GM23338 (cell line): Measurements from ENCODE around the gene EXOC6. TPM values are rescaled to one million over a fixed set of nuclear protein-coding genes. Genes with fewer than 3 reads are reported as not detected.

ENCODE experiments used
- ATAC-seq: fragments of 200-7000 bp; cut with Tn5 transposase; 3 replicates; pipeline ENCODE4 v1.9.1; 2020
- DNase-seq: peaks from one replicate; pipeline ENCODE4 v3.0.0-alpha.2; 2015; ENCODE audit warnings: low spot score
- H2AFZ ChIP-seq: fragments of 200-600 bp; sonication (generic); 2 replicates; pipeline ENCODE4 v1.8.0; 2016; ENCODE audit warnings: antibody characterized with exemption, mild to moderate bottlenecking, moderate library complexity
- H3F3A ChIP-seq: fragments of 200-600 bp; sonication (generic); replicated peaks from 2 replicates; pipeline ENCODE4 v1.8.0; 2017; ENCODE audit warnings: antibody characterized with exemption, mixed run types, low read depth
- H3K27ac ChIP-seq: fragments of 200-600 bp; sonication (generic); 2 replicates; pipeline ENCODE4 v1.6.1; 2016; ENCODE audit warnings: low read depth
- H3K27me3 ChIP-seq: fragments of 200-600 bp; sonication (generic); 2 replicates; pipeline ENCODE4 v1.8.0; 2016; ENCODE audit warnings: mild to moderate bottlenecking, mixed run types, moderate library complexity; ENCODE audit not compliant: insufficient read depth
- H3K36me3 ChIP-seq: fragments of 200-600 bp; sonication (generic); 2 replicates; pipeline ENCODE4 v1.8.0; 2016; ENCODE audit warnings: mild to moderate bottlenecking; ENCODE audit not compliant: insufficient read depth
- H3K4me1 ChIP-seq: fragments of 200-600 bp; sonication (generic); 2 replicates; pipeline ENCODE4 v1.8.0; 2016; ENCODE audit warnings: mild to moderate bottlenecking, moderate library complexity; ENCODE audit not compliant: insufficient read depth
- H3K4me2 ChIP-seq: fragments of 200-600 bp; sonication (generic); 2 replicates; pipeline ENCODE4 v1.7.1; 2017; ENCODE audit warnings: mixed run types
- H3K4me3 ChIP-seq: fragments of 200-600 bp; sonication (generic); 2 replicates; pipeline ENCODE4 v1.6.1; 2016; ENCODE audit warnings: mixed run types
- H3K79me2 ChIP-seq: fragments of 200-600 bp; sonication (generic); replicated peaks from 2 replicates; pipeline ENCODE4 v1.8.0; 2017; ENCODE audit warnings: mild to moderate bottlenecking; ENCODE audit not compliant: insufficient read depth
- H3K9me2 ChIP-seq: fragments of 200-600 bp; sonication (generic); 2 replicates; pipeline ENCODE4 v1.8.0; 2017; ENCODE audit not compliant: insufficient read depth
- H4K20me1 ChIP-seq: fragments of 200-600 bp; sonication (generic); replicated peaks from 2 replicates; pipeline ENCODE4 v1.8.0; 2017; ENCODE audit warnings: mild to moderate bottlenecking; ENCODE audit not compliant: insufficient read depth
- H3K27ac Mint-ChIP-seq: 2 replicates; pipeline ENCODE4 v1.8.0; 2020; ENCODE audit warnings: inconsistent platforms, mild to moderate bottlenecking, moderate library complexity, mixed read lengths
- H3K27me3 Mint-ChIP-seq: 3 replicates; pipeline ENCODE4 v1.8.0; 2022; ENCODE audit warnings: low read depth, mild to moderate bottlenecking, moderate library complexity, mixed read lengths, inconsistent platforms; ENCODE audit not compliant: insufficient read depth, poor library complexity
- H3K36me3 Mint-ChIP-seq: 3 replicates; pipeline ENCODE4 v1.8.0; 2021; ENCODE audit warnings: low read depth, mild to moderate bottlenecking, inconsistent platforms, moderate library complexity, mixed read lengths
- H3K4me1 Mint-ChIP-seq: 3 replicates; pipeline ENCODE4 v1.8.0; 2020; ENCODE audit warnings: mild to moderate bottlenecking, inconsistent platforms, mixed read lengths
- H3K4me3 Mint-ChIP-seq: 3 replicates; pipeline ENCODE4 v1.8.0; 2021; ENCODE audit warnings: moderate library complexity, mild to moderate bottlenecking, inconsistent platforms, mixed read lengths
- H3K9me3 Mint-ChIP-seq: 3 replicates; pipeline ENCODE4 v1.8.0; 2020; ENCODE audit warnings: moderate library complexity, mild to moderate bottlenecking, inconsistent platforms, mixed read lengths
- CREB1 ChIP-seq: fragments of 250-450 bp; sonication (Bioruptor Pico); IDR thresholded peaks from 2 replicates; pipeline ENCODE4 v1.5.0; 2020; ENCODE audit warnings: low read depth, mild to moderate bottlenecking, moderate library complexity
- EZH2 ChIP-seq: fragments of 200-600 bp; sonication (generic); IDR thresholded peaks from one replicate; pipeline ENCODE4 v1.8.0; 2017; ENCODE audit warnings: antibody characterized with exemption, mild to moderate bottlenecking, low read depth; ENCODE audit not compliant: unreplicated experiment
- EZH2phosphoT487 ChIP-seq: fragments of 200-600 bp; sonication (generic); IDR thresholded peaks from one replicate; pipeline ENCODE4 v1.8.1; 2018; ENCODE audit warnings: antibody characterized with exemption; ENCODE audit not compliant: unreplicated experiment
- JUNB ChIP-seq: IDR thresholded peaks from one replicate; pipeline ENCODE4 v1.6.1; 2016; ENCODE audit warnings: antibody characterized with exemption; ENCODE audit not compliant: unreplicated experiment
- NANOG ChIP-seq: IDR thresholded peaks from 2 replicates; pipeline ENCODE4 v1.6.1; 2016; ENCODE audit warnings: antibody characterized with exemption, borderline replicate concordance
- POLR2AphosphoS5 ChIP-seq: IDR thresholded peaks from 2 replicates; pipeline ENCODE4 v1.6.1; 2016; ENCODE audit warnings: antibody characterized with exemption, low read depth
- STAT1 ChIP-seq: IDR thresholded peaks from one replicate; pipeline ENCODE4 v1.6.1; 2016; ENCODE audit warnings: antibody characterized with exemption; ENCODE audit not compliant: unreplicated experiment
- ZNF114 ChIP-seq: fragments of 250-450 bp; sonication (Bioruptor Pico); IDR thresholded peaks from 2 replicates; pipeline ENCODE4 v1.5.0; 2020; ENCODE audit warnings: mild to moderate bottlenecking, moderate library complexity
- ZNF331 ChIP-seq: fragments of 250-450 bp; sonication (Bioruptor Pico); IDR thresholded peaks from 2 replicates; pipeline ENCODE4 v1.5.0; 2020; ENCODE audit warnings: low read depth, mild to moderate bottlenecking, moderate library complexity
- polyA plus RNA-seq: library from polyadenylated mRNA; unstranded; fragments of >200 nt; fragmentation: Nextera tagmentation; extraction: Ambion mirVana; gene quantifications from 2 replicates; pipeline ENCODE4 v1.2.1, GENCODE V29; 2016
- total RNA-seq: library from RNA; depleted of rRNA; stranded (reverse); fragments of >200 nt; shearing (Covaris generic); gene quantifications from 2 replicates; pipeline ENCODE4 v1.2.3, GENCODE V29; 2014
- TF ChIP-seq, protein P1 (sequence below): IDR thresholded peaks from one replicate; pipeline ENCODE4 v1.6.1; 2018; ENCODE audit warnings: antibody characterized with exemption; ENCODE audit not compliant: unreplicated experiment
- TF ChIP-seq, protein P2 (sequence below): IDR thresholded peaks from 2 replicates; pipeline ENCODE4 v1.6.1; 2016; ENCODE audit warnings: antibody characterized with exemption
- TF ChIP-seq, protein P3 (sequence below): fragments of 250-450 bp; sonication (Bioruptor Pico); IDR thresholded peaks from 2 replicates; pipeline ENCODE4 v1.5.0; 2020; ENCODE audit warnings: mild to moderate bottlenecking, moderate library complexity
- TF ChIP-seq, protein P4 (sequence below), 2 experiments: fragments of 200-600 bp in 1 of 2; sonication (generic) in 1 of 2; conservative IDR thresholded peaks; 2 replicates each; pipeline versions ENCODE4 v1.5.1 to v1.6.1; 2016 to 2017; ENCODE audit warnings: antibody characterized with exemption in 2 of 2, low read depth in 2 of 2, mild to moderate bottlenecking in 2 of 2, moderate library complexity in 1 of 2

EXOC6 gene
- total and polyA plus RNA-seq, 2 experiments from 2014 or later, result 5.0 to 6.0 TPM

DNA sequence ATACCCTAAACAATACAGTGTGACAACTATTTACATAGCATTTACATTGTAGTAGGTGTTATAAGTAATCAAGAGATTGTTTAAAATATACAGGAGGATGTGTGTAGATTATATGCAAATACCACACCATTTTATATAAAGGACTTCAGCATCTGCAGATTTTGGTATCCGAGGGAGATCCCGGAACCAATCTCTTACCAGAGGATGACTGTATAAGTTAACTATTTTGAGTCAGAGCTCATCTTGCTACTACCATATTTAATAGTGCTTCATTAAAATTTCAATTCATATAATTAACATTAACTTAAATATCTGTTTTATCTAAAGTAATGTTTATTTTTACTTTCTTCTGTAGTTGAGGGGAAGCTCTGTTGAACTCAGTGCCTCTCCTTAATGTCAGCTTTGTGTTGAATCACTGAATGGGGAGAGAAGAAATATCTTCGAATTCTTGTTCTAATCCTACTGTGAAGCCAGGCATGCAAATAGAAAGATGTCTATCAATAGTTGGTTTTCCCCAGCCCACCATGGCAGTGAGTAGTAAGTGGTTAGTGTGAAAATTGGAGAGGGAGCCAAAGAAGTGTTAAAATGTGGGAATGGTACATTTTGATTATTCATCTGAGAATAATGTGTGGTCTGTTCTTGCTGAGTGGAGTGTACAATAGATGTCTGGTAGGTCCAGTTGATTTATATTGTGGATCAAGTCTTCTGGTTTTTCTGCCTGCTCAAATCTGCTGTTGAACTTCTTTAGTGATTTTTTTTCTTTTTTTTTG lies 122.2 kb downstream of the EXOC6 start:
- H3K4me3 Mint-ChIP-seq, result no peak overlapping the region
- ATAC-seq (no peak), DNase-seq (no peak)
- peaks cover 16% of the 10 kb centered on the region for H3K9me3 Mint-ChIP-seq
- no peak overlapping the region for H3K4me2 ChIP-seq
- no peak overlapping the region for H3K27ac Mint-ChIP-seq
- H3F3A ChIP-seq, result no peaks in the 10 kb centered on the region
- peaks cover 22% of the 10 kb centered on the region for H3K36me3 Mint-ChIP-seq
- H2AFZ ChIP-seq, result no peak overlapping the region
- TF ChIP-seq ZNF331 (CRISPR knock-in tag), result no peak
- TF ChIP-seq, protein P1, sequence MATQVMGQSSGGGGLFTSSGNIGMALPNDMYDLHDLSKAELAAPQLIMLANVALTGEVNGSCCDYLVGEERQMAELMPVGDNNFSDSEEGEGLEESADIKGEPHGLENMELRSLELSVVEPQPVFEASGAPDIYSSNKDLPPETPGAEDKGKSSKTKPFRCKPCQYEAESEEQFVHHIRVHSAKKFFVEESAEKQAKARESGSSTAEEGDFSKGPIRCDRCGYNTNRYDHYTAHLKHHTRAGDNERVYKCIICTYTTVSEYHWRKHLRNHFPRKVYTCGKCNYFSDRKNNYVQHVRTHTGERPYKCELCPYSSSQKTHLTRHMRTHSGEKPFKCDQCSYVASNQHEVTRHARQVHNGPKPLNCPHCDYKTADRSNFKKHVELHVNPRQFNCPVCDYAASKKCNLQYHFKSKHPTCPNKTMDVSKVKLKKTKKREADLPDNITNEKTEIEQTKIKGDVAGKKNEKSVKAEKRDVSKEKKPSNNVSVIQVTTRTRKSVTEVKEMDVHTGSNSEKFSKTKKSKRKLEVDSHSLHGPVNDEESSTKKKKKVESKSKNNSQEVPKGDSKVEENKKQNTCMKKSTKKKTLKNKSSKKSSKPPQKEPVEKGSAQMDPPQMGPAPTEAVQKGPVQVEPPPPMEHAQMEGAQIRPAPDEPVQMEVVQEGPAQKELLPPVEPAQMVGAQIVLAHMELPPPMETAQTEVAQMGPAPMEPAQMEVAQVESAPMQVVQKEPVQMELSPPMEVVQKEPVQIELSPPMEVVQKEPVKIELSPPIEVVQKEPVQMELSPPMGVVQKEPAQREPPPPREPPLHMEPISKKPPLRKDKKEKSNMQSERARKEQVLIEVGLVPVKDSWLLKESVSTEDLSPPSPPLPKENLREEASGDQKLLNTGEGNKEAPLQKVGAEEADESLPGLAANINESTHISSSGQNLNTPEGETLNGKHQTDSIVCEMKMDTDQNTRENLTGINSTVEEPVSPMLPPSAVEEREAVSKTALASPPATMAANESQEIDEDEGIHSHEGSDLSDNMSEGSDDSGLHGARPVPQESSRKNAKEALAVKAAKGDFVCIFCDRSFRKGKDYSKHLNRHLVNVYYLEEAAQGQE, result no peak
- no peak for TF ChIP-seq CREB1 (CRISPR knock-in tag)
- no peak for TF ChIP-seq NANOG
- no peak for TF ChIP-seq JUNB
- TF ChIP-seq STAT1, result no peak
- no peak for TF ChIP-seq POLR2AphosphoS5
- TF ChIP-seq, protein P2, sequence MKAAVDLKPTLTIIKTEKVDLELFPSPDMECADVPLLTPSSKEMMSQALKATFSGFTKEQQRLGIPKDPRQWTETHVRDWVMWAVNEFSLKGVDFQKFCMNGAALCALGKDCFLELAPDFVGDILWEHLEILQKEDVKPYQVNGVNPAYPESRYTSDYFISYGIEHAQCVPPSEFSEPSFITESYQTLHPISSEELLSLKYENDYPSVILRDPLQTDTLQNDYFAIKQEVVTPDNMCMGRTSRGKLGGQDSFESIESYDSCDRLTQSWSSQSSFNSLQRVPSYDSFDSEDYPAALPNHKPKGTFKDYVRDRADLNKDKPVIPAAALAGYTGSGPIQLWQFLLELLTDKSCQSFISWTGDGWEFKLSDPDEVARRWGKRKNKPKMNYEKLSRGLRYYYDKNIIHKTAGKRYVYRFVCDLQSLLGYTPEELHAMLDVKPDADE, result no peak
- TF ChIP-seq EZH2phosphoT487, result no peak
- TF ChIP-seq, protein P3, sequence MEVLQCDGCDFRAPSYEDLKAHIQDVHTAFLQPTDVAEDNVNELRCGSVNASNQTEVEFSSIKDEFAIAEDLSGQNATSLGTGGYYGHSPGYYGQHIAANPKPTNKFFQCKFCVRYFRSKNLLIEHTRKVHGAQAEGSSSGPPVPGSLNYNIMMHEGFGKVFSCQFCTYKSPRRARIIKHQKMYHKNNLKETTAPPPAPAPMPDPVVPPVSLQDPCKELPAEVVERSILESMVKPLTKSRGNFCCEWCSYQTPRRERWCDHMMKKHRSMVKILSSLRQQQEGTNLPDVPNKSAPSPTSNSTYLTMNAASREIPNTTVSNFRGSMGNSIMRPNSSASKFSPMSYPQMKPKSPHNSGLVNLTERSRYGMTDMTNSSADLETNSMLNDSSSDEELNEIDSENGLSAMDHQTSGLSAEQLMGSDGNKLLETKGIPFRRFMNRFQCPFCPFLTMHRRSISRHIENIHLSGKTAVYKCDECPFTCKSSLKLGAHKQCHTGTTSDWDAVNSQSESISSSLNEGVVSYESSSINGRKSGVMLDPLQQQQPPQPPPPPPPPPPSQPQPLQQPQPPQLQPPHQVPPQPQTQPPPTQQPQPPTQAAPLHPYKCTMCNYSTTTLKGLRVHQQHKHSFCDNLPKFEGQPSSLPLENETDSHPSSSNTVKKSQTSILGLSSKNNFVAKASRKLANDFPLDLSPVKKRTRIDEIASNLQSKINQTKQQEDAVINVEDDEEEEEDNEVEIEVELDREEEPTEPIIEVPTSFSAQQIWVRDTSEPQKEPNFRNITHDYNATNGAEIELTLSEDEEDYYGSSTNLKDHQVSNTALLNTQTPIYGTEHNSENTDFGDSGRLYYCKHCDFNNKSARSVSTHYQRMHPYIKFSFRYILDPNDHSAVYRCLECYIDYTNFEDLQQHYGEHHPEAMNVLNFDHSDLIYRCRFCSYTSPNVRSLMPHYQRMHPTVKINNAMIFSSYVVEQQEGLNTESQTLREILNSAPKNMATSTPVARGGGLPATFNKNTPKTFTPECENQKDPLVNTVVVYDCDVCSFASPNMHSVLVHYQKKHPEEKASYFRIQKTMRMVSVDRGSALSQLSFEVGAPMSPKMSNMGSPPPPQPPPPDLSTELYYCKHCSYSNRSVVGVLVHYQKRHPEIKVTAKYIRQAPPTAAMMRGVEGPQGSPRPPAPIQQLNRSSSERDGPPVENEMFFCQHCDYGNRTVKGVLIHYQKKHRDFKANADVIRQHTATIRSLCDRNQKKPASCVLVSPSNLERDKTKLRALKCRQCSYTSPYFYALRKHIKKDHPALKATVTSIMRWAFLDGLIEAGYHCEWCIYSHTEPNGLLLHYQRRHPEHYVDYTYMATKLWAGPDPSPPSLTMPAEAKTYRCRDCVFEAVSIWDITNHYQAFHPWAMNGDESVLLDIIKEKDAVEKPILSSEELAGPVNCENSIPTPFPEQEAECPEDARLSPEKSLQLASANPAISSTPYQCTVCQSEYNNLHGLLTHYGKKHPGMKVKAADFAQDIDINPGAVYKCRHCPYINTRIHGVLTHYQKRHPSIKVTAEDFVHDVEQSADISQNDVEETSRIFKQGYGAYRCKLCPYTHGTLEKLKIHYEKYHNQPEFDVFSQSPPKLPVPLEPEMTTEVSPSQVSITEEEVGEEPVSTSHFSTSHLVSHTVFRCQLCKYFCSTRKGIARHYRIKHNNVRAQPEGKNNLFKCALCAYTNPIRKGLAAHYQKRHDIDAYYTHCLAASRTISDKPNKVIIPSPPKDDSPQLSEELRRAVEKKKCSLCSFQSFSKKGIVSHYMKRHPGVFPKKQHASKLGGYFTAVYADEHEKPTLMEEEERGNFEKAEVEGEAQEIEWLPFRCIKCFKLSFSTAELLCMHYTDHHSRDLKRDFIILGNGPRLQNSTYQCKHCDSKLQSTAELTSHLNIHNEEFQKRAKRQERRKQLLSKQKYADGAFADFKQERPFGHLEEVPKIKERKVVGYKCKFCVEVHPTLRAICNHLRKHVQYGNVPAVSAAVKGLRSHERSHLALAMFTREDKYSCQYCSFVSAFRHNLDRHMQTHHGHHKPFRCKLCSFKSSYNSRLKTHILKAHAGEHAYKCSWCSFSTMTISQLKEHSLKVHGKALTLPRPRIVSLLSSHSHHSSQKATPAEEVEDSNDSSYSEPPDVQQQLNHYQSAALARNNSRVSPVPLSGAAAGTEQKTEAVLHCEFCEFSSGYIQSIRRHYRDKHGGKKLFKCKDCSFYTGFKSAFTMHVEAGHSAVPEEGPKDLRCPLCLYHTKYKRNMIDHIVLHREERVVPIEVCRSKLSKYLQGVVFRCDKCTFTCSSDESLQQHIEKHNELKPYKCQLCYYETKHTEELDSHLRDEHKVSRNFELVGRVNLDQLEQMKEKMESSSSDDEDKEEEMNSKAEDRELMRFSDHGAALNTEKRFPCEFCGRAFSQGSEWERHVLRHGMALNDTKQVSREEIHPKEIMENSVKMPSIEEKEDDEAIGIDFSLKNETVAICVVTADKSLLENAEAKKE (CRISPR knock-in tag), result no peak
- no peak for TF ChIP-seq EZH2
- no peak for TF ChIP-seq ZNF114
- TF ChIP-seq, protein P4, sequence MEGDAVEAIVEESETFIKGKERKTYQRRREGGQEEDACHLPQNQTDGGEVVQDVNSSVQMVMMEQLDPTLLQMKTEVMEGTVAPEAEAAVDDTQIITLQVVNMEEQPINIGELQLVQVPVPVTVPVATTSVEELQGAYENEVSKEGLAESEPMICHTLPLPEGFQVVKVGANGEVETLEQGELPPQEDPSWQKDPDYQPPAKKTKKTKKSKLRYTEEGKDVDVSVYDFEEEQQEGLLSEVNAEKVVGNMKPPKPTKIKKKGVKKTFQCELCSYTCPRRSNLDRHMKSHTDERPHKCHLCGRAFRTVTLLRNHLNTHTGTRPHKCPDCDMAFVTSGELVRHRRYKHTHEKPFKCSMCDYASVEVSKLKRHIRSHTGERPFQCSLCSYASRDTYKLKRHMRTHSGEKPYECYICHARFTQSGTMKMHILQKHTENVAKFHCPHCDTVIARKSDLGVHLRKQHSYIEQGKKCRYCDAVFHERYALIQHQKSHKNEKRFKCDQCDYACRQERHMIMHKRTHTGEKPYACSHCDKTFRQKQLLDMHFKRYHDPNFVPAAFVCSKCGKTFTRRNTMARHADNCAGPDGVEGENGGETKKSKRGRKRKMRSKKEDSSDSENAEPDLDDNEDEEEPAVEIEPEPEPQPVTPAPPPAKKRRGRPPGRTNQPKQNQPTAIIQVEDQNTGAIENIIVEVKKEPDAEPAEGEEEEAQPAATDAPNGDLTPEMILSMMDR (conservative IDR thresholded peaks at IDR 0.05; ENCODE audit: low read depth in 2 of 2), result no peak
- no peaks in the 10 kb centered on the region for H3K27me3 Mint-ChIP-seq
- H3K4me1 Mint-ChIP-seq, result 0 out of 3 replicates have a peak, but pooled peaks cover 2% of the 10 kb centered on the region
- no peaks in the 10 kb centered on the region for H3K27me3 ChIP-seq
- H3K36me3 ChIP-seq, result no peaks in the 10 kb centered on the region
- no peaks in the 10 kb centered on the region for H4K20me1 ChIP-seq
- no peaks in the 10 kb centered on the region for H3K9me2 ChIP-seq
- H3K4me1 ChIP-seq, result no peaks in the 10 kb centered on the region
- no peak overlapping the region for H3K4me3 ChIP-seq
- H3K79me2 ChIP-seq, result no peaks in the 10 kb centered on the region
- no peak overlapping the region for H3K27ac ChIP-seq
